GM20000 (cell line): ENCODE results near the gene SCAF8.

ENCODE experiments used
- DNase-seq: peaks from one replicate; pipeline ENCODE4 v3.0.0; 2012; ENCODE audit warnings: low spot score
- CTCF ChIP-seq: IDR thresholded peaks from 2 replicates; pipeline ENCODE4 v1.5.1; 2012; ENCODE audit warnings: mild to moderate bottlenecking, control low read depth; ENCODE audit errors: extremely low read depth, missing control alignments

Gene SCAF8

GRCh38 chr6:154786144-154786868, 53.1 kb downstream of the SCAF8 start:
- no peak for TF ChIP-seq CTCF
- DNase-seq, result no peak

GRCh38 chr6:154791556-154792317, 58.5 kb downstream of the SCAF8 start:
- TF ChIP-seq CTCF, result no peak
- no peak for DNase-seq

DNA sequence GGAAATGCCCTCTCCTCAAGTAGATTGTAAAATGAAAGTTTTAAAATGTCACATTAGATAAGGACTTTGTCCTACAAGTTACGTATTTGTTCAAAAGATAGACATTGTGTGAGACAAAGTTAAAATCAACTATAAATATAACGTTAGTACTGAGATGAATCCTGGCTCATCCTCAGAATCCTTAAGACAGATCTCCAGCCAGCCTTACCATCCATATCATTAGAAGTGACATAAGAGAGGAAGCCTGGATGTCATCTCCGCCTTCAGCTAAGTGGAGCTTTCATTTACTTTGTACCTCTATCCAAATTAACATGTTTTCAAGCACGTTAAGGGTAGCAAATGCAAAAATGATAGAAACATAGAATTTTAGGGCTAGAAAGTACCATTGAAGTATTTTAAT, 59.1 kb downstream of the SCAF8 start:
- DNase-seq, result no peak
- TF ChIP-seq CTCF, result no peak

DNA sequence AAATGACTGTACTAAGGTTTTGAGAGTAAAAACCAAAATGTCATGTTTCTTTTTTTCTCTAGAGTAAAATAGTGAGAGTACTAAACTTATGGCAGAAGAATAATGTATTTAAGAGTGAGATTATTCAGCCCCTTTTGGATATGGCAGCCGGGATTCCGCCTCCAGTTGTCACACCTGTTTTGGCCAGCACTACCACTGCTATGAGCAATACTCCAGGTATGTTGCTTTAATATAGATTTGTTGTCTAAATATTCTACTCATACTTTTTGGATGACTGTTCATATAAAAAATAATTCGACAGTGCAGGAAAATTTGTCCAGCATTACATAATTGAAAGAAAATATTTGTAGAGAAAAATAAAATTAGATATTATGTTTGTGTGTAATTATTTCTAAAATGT, 59.5 kb downstream of the SCAF8 start:
- no peak for DNase-seq
- no peak for TF ChIP-seq CTCF

DNA sequence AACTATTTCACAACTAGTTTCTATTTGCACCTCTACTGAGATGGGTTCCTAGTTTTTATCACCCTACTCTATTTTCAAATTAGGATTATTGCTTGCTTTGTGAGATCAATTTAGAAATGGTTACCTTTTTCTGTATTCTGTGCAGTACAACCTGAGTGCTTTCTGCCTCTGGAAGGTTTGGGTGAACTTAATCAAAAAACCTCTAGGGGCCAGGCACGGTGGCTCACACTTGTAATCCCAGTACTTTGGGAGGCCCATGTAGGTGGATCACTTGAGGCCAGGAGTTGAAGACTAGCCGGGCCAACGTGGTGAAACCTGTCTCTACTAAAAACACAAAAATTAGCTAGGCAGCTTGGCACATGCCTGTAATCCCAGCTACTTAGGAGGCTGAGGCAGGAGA, 63.3 kb downstream of the SCAF8 start:
- no peak for DNase-seq

DNA sequence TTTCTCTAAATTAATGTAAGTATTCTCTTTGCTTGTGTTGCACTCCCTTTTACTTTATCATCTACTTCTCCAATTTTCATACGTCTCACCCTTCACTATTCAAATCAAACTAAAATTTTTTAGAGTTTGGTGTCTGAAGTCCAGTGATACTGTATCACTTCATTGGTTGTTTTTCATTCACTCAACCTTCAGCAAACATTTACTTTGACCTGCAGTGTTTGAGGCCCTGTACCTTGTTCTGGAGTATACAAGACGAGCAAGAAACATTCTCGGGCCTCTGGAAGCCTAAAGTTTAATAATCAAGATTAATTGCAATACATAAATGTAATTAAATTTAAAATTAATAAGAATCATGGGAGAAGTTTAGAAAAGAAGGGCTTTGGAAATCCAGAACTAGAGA, 64.6 kb downstream of the SCAF8 start:
- no peak for DNase-seq
- TF ChIP-seq CTCF, result no peak

More for the DNA sequence above, 63.3 kb downstream of the SCAF8 start:
- no peak for TF ChIP-seq CTCF

DNA sequence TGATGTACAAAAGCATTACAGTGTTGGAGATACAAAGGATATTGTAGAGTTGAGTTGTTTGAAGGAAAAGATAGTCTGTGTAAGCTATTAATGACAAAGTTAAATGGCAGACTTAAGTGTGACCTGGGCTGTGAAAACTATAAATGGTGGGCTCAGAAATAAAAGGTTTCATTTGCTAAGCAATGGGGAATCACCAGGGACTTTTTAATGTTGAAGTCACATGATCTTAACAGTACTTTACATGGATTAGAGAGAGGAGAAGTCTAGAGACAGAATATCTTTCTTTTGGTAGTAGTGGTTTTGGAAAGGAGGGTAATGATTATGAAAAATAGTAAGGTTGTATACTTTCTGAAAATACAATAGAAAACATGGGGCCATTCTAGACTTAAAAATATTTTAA, 67.1 kb downstream of the SCAF8 start:
- no peak for TF ChIP-seq CTCF
- DNase-seq, result peak; percentile 17
